ENCODE data around the gene DTL.

DNA sequence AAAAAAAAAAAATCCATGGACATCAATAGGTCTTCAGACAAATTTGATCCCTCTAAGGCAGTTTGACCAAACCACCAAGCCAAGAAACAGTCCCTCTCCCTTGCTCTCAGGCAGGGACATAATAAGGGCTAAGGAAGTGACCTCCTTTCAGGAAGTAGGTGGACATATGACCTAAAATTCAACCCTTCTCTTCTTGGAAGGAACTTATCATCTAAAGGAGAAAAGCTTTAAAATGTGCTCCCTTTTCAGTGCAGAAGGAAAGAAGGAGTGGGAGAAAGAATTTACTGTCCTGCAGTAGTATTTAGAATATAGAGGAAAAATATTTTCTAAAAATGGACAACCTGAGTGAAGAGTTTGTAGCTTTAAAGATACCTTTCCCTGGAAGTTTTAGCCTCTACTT lies 118.1 kb downstream of the DTL start:
- TF ChIP-seq POLR2A (IDR thresholded peaks at IDR 0.05) (no peak), CTCF (IDR thresholded peaks at IDR 0.05) (no peak)
